Upper lobe of left lung (tissue), 4 donors: ENCODE data around the gene ELANE.

Experiments
- CTCF ChIP-seq, 6 experiments: fragments of 450-650 bp in 4 of 6; fragments of 200-600 bp in 2 of 6; sonication (generic) in 2 of 6; IDR thresholded peaks; one replicate each; pipeline ENCODE4 v1.5.1; 2016 to 2019; ENCODE audit warnings: antibody characterized with exemption in 6 of 6
- EP300 ChIP-seq, 4 donors: sonication (generic); formaldehyde crosslinking; IDR thresholded peaks; one replicate each; pipeline ENCODE4 v1.5.1; 2017; ENCODE audit warnings: antibody characterized with exemption in 4 of 4, control low read depth in 2 of 4
- POLR2A ChIP-seq, 4 donors: fragments of 450-650 bp; IDR thresholded peaks; one replicate each; pipeline ENCODE4 v1.5.1; 2016 to 2017; ENCODE audit warnings: antibody characterized with exemption in 4 of 4, mild to moderate bottlenecking in 2 of 4
- POLR2AphosphoS5 ChIP-seq, 2 donors: sonication (generic); formaldehyde crosslinking; IDR thresholded peaks; one replicate each; pipeline ENCODE4 v1.5.1; 2017; ENCODE audit warnings: antibody characterized with exemption in 2 of 2

- TF ChIP-seq POLR2AphosphoS5 (IDR thresholded peaks at IDR 0.05) (no peak), CTCF (IDR thresholded peaks at IDR 0.05) (no peak), POLR2A (IDR thresholded peaks at IDR 0.05) (no peak), EP300 (IDR thresholded peaks at IDR 0.05) (no peak)
Observed at GRCh38 chr19:848386-848921, 3.6 kb upstream of the ELANE start.
